ENCODE results near the gene THOC5.
"Not testable (repeated sequence)": the region's sequence is repeated elsewhere in the genome, so short reads cannot be mapped to it uniquely, and the experiment has no call there.

THOC5 gene

GRCh38 chr22:29559853-29560252 lies 6.3 kb upstream of the THOC5 start:
- DNase-seq, result no peak

GRCh38 chr22:29559030-29559429 lies 5.5 kb upstream of the THOC5 start:
- DNase-seq, result no peak

- DNase-seq, result no peak
These were observed 1.6 kb upstream of the THOC5 start for GRCh38 chr22:29555065-29555644.

- DNase-seq, result not testable (repeated sequence)
These were observed 1.2 kb downstream of the THOC5 start for GRCh38 chr22:29552357-29552756.

- no peak for DNase-seq
These were observed 3.6 kb downstream of the THOC5 start for GRCh38 chr22:29550005-29550404.

- not testable (repeated sequence) for DNase-seq
These were observed 8.5 kb downstream of the THOC5 start for GRCh38 chr22:29545045-29545444.

GRCh38 chr22:29541845-29542244 lies 11.7 kb downstream of the THOC5 start:
- no peak for DNase-seq

- no peak for DNase-seq
These were observed 14.5 kb downstream of the THOC5 start for GRCh38 chr22:29539105-29539504.

GRCh38 chr22:29536411-29536810 lies 17.1 kb downstream of the THOC5 start:
- no peak for DNase-seq

GRCh38 chr22:29531419-29531818 lies 22.1 kb downstream of the THOC5 start:
- no peak for DNase-seq

GRCh38 chr22:29530716-29531115 lies 22.8 kb downstream of the THOC5 start:
- DNase-seq, result no peak

GRCh38 chr22:29528144-29528543 lies 25.4 kb downstream of the THOC5 start:
- no peak for DNase-seq

- DNase-seq, result no peak
These were observed 28.9 kb downstream of the THOC5 start for GRCh38 chr22:29524442-29525191.

GRCh38 chr22:29523761-29524160 lies 29.8 kb downstream of the THOC5 start:
- DNase-seq, result no peak

GRCh38 chr22:29521526-29521925 lies 32.0 kb downstream of the THOC5 start:
- DNase-seq, result no peak

- DNase-seq, result no peak
These were observed 32.7 kb downstream of the THOC5 start for GRCh38 chr22:29520851-29521250.

GRCh38 chr22:29519996-29520395 lies 33.6 kb downstream of the THOC5 start:
- DNase-seq, result no peak

- no peak for DNase-seq
These were observed 35.1 kb downstream of the THOC5 start for GRCh38 chr22:29518427-29518826.

- no peak for DNase-seq
These were observed 36.2 kb downstream of the THOC5 start for GRCh38 chr22:29517215-29517908.

- DNase-seq, result no peak
These were observed 41.5 kb downstream of the THOC5 start for GRCh38 chr22:29512031-29512430.

- no peak for DNase-seq
These were observed 42.3 kb downstream of the THOC5 start for GRCh38 chr22:29511126-29511862.

- DNase-seq, result no peak
These were observed 43.0 kb downstream of the THOC5 start for GRCh38 chr22:29510542-29510941.

- DNase-seq, result no peak
These were observed 43.7 kb downstream of the THOC5 start for GRCh38 chr22:29509815-29510214.
